GM18519 (cell line): ENCODE data around the gene CT47C1.
"Not testable (repeated sequence)": the region's sequence is repeated elsewhere in the genome, so short reads cannot be mapped to it uniquely, and the experiment has no call there.

Source experiments
- ATAC-seq: cut with Tn5 transposase; IDR thresholded peaks from one replicate; pipeline ENCODE4 v1.9.1; 2021; ENCODE audit warnings: mild to moderate bottlenecking, moderate library complexity; ENCODE audit not compliant: unreplicated experiment, low FRiP score

The CT47C1 gene

DNA sequence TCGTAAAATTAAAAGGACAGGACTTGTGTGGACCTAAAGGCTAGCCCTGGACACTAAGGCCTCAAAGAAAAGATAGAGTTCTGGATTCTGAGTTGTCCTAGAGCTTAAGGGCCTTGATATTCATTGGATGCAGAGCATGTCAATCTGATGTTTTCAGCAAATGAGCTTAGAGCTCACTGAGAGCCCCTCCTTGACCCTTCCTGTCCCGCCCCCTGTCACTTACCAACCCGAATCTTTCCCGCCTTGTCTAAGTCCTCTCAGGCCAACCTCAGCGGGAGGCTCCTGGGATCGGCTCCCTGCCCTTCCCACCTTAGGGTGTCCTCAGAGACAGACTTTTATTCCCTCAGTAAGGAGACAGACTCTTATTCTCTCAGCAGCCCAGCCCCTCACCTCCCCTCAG, at the start of gene CT47C1:
TSS of gene CT47C1 (plus strand) at position 250 of the 400 bp plus-strand sequence. CDS start 233 bp downstream, outside the sequence.
- no peak for ATAC-seq

DNA sequence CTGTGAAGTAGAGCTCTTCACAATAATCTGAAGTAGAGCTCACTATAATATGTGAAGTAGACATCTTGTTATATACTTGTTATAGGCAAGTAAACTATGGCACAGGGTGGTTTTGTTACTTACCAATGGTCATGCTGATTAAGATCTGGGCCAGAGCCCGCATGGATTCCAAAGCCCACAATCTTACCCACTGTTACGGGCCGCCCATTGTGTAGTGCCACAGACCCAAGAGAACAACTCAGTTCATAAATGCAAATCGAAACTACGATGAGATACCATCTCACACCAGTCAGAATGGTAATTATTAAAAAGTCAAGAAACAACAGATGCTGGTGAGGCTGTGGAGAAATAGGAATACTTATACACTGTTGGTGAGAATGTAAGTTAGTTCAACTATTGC, 46.9 kb upstream of the CT47C1 start:
- ATAC-seq = no peak

- ATAC-seq = not testable (repeated sequence)
These were observed 46.4 kb upstream of the CT47C1 start for GRCh38 chrX:119026344-119026743.

DNA sequence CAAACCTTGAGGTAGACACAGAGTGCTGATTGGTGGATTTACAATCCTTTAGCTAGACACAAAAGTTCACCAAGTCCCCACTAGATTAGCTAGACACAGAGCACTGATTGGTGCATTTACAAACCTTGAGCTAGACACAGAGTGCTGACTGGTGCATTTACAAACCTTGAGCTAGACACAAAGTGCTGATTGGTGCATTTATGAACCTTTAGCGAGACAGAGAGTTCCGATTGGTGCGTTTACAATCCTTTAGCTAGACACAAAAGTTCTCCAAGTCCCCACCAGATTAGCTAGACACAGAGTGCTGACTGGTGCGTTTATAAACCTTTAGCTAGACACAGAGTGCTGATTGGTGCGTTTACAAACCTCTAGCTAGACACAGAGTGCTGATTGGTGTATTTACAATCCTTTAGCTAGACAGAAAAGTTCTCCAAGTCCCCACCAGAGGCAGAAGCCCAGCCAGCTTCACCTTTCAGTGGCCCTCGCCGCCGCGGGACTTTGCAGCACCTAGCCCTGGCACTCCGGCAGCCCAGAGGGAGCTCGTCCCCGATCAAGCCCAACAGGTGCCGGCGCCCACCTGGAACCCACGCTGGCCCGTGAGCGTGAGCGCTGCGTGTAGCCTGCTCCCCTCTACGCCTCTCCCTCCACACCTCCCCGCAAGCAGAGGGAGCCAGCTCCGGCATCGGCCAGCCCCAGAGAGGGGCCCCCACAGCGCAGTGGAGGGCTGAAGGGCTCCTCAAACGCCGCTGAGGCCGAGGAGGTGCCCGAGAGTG, 44.6 kb upstream of the CT47C1 start:
- ATAC-seq = not testable (repeated sequence)

GRCh38 chrX:119028733-119029330, 44.0 kb upstream of the CT47C1 start:
- no peak for ATAC-seq

GRCh38 chrX:119029656-119030055, 43.1 kb upstream of the CT47C1 start:
- ATAC-seq = not testable (repeated sequence)

DNA sequence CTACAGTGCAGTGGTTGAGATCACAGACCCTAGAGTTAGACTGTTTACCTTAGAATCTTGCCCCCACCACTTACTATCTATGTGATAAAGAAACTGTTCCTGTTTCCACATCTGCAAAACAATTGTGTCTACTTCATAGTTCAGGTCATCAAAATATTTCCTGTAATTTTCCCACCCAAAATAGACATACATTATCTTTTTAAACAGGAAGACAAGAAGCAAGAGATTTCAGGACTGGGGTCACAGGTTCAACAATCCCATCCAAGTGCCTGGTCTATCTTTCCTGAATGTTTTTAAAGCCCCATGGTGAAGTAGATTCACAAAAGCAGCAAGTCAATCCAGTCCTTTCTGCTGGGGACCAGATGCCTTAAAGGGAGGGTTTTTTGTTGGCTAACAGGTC, 41.8 kb upstream of the CT47C1 start:
- no peak for ATAC-seq

DNA sequence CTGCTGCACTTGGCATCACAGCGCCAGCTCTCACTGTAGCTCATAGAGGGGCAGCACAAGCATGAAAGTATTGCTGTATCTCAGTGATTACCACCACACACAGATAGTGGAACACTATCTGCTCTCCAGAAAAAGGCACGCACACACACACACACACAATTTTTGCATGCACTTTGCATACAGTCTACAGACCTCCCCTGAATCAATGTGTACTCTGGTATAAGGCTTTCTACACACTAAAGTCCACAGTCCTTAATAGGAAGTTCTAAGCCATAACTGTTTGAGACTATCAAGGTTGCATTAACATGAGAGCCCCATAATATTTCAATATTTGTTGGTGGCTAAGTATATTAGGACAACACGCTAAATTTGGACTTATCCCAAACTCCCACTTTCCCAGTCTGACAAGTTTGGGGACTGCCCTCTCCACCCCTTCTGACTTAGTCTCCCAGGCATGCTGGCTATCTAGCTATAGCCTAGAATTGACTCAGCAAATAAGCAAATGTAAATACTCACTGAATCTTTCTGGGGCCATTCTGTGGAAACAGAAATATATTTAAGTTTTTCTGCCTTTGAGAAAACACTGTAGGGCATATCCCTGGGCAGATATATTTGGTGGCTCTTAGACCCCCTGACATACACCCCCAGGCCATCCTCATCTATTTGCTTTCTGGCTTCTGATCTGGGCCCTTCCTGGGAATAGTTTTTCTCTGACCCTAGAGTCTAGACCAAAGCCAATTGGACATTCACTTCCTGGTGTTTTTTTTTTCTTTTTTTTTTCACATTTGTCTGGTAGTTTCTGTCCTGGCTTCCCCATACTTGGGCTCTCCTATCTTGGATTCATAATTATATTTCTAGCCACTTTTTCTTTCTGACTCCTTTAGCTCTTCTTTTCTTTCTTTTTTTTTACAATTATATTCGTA, 36.4 kb upstream of the CT47C1 start:
- no peak for ATAC-seq

DNA sequence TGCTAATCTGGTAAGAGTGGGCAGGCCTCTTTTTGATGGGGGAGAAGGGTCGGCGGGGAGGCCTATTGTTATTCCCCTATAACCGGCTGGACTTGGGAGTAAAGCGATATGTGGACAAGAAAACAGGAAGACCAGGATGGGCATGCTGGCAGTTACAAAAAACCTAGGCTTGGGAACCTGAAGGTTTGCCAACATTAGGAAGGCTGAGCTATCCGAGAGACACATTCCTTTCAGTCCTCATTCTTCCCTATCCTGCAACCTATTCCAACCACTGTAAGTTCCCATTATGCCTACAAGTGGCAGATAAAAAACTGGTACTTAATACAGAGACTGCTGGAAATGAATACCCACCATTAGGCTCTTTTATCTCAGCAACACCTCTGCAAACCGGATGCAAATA, 32.4 kb upstream of the CT47C1 start:
- ATAC-seq = no peak

DNA sequence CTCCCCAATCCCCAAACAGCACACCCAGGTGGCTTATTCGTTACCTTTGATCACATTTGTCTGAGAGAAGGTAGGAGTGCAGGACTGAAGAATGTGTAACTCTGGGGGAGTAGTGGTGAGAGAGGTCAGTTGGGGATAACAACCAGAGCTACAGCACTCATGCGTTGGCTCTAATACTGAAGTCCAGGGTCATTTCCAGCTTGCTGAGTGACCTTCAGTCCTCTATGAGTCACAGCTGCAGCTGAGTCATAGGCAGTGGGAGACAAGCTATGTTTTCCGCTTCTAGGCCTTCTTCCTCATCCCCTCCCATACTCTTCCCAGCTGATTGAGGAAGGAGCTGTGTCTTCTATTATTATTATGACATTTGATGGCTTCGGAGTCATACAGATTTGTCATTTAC, 31.6 kb upstream of the CT47C1 start:
- ATAC-seq = no peak

DNA sequence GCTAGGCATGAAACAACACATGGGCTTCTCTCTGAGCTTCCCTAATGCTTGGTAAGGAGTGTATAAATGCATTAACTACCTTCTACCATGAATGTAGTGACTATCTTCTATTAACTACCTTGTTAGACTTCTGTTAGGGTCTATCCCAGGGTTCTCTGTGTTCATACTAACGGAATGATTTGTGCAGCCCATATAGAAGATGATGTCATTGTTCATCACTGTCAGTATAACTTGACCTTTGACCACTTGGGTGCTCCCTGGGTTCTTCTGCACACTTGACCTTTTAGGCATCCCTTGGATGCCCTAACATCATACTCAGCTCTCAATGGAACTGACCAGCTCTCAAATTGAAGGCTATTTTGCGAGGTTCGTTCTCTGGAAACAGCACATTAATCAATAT, 30.8 kb upstream of the CT47C1 start:
- ATAC-seq = no peak

GRCh38 chrX:119042996-119043395, 29.8 kb upstream of the CT47C1 start:
- ATAC-seq = no peak

GRCh38 chrX:119045884-119046283, 26.9 kb upstream of the CT47C1 start:
- ATAC-seq = no peak

DNA sequence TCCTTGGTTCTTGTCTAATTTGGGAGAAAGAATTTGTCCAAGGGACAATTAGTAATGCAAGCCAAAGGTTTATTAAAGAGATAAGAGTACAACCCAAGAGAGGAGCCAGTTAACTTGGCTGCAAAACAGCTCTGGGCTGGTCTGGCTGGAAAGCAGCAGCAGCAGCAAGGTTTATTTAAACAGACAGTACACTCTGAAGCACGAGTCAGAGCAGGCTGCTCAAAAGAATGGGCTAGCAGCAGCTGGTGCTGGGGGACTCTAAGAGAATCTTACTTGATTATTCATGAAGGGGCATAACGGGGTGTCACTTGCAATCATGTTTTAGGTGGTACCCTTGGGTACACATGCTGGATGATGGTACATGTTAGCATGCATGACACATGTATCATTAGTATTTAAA, 17.1 kb upstream of the CT47C1 start:
- ATAC-seq = no peak

DNA sequence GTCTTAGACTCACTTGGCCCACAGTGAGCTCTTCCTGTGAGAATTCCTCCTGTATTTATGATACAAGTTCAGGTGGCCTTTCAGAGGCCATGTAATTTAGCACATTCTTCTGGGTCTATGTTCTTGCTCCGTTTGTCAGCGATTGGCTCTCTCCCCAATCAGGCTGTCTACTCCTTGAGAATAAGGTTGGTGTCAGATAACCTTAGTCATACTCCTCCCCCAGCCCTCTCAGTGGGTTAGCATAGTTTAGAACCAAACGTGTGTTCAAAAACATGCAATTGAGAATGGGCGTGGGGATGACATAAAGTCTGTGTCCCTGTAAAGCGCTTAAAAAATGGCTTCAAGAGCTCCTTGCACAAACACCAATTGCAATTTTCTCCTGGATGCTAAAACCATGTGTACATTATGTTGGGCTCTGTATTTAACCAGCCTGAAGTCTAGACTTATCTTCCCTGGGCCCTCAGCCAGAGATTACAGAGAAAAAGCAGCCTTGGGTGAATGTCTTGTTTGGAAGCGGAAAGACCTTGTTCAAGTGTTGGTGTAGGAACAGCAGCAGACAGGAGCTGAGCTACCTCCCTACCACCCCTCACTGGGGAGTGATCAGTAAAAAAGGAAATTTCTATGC, 9.9 kb upstream of the CT47C1 start:
- ATAC-seq = no peak

DNA sequence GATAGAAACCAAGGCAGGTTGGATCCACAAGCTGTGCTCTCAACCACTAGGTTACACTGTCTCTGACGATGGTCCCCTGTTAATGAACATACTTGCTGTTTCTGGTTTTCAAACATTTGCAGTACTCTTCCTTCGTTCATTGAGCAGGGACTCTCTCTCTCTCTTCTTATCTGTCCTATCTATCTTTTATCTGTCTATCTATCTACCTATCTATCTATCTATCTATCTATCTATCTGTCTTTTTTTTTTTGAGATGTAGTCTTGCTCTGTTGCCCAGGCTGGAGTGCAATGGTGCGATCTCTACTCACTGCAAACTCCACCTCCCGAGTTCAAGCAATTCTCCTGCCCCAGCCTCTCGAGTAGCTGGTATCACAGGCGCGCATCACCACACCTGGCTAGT, 9.4 kb upstream of the CT47C1 start:
- no peak for ATAC-seq

DNA sequence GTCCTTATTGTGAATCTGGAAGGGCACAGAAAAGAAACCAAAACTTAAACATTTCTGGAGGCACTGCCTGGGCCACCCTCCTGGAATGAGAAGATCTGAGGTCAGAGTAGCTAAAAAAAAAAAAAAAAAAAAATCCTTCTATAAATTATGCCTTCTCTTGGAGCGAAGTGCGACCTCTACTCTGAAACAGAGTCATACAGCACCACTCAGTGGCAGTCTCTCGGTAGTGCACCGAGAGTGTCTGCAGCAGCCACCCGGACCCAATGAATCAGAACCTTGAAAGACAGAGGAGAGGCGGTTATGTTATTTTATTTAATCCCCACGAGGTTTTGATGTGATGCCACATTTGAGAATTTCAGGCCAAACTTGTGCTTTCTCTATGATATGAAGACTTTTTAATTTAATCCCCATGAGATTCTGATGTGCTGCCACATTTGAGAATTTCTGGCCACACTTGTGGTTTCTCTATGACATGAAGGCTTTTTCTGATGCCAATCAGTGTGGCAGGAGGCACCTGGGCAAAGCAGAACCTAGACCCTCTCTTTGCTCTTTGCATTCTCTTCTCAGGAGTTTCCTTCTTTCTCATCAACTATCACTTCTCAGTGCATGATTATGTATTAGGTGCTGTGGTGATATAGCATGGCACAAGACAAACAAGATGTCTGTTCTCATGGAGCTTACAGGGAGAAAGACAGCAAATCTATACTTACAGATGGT, 5.6 kb upstream of the CT47C1 start:
- no peak for ATAC-seq

- no peak for ATAC-seq
These were observed 3.7 kb upstream of the CT47C1 start for GRCh38 chrX:119069128-119069527.

DNA sequence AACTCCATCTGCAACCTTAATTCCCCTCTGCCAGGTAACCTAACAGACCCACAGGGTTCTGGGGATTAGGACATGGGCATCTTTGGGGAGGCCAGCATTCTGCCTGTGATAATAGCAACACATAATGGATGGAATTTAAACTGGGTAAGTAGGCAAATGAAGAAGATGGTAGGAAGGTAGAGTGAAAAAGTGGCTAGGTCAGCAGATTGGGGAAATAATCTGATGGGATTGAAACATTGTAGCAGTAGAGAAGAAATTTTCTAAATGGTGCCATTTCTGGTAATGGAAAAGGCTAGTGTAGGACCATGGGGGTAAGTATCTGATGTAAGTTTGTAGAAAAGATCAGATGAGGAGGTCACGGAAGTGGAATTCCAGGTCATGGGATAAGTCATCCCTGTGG, 3.0 kb upstream of the CT47C1 start:
- no peak for ATAC-seq

GRCh38 chrX:119071381-119071780, 1.4 kb upstream of the CT47C1 start:
- ATAC-seq = peak; percentile 64
